H9 (cell line): ENCODE data around the gene MGLL. TPM values are rescaled to one million over a fixed set of nuclear protein-coding genes. Genes with fewer than 3 reads are reported as not detected.
A peak's percentile ranks its signal among the peaks of the same experiment; 100 is the strongest.

Experiments
- DNase-seq: peaks from one replicate; pipeline ENCODE4 v3.0.0-alpha.2; 2017
- H2AFZ ChIP-seq: one replicate; pipeline ENCODE4 v1.6.1; 2013; ENCODE audit warnings: mild to moderate bottlenecking, low read length, control low read depth, moderate library complexity
- H2AK5ac ChIP-seq: 2 replicates; pipeline ENCODE4 v1.6.1; 2013; ENCODE audit warnings: low read length, control low read depth, mixed read lengths; ENCODE audit not compliant: insufficient read length
- H2BK120ac ChIP-seq: one replicate; pipeline ENCODE4 v1.6.1; 2013; ENCODE audit warnings: low read depth, mild to moderate bottlenecking, low read length, control low read depth, inconsistent platforms; ENCODE audit not compliant: poor library complexity, severe bottlenecking
- H2BK12ac ChIP-seq: 2 replicates; pipeline ENCODE4 v1.6.1; 2013; ENCODE audit warnings: low read length, control low read depth, mixed read lengths, low read depth; ENCODE audit not compliant: insufficient read length
- H2BK15ac ChIP-seq: 2 replicates; pipeline ENCODE4 v1.6.1; 2013; ENCODE audit warnings: low read depth, low read length, control low read depth
- H2BK20ac ChIP-seq: one replicate; pipeline ENCODE4 v1.6.1; 2013; ENCODE audit warnings: low read depth, mild to moderate bottlenecking, low read length, control low read depth, inconsistent platforms; ENCODE audit not compliant: poor library complexity, severe bottlenecking
- H2BK5ac ChIP-seq: 2 replicates; pipeline ENCODE4 v1.6.1; 2013; ENCODE audit warnings: low read length, control low read depth, mixed read lengths; ENCODE audit not compliant: insufficient read length
- H3K14ac ChIP-seq: 2 replicates; pipeline ENCODE4 v1.6.1; 2013; ENCODE audit warnings: low read length, control low read depth; ENCODE audit not compliant: insufficient read depth
- H3K18ac ChIP-seq: 2 replicates; pipeline ENCODE4 v1.6.1; 2013; ENCODE audit warnings: low read depth, mild to moderate bottlenecking, mixed read lengths, low read length, control low read depth; ENCODE audit not compliant: insufficient read length
- H3K23ac ChIP-seq: 2 replicates; pipeline ENCODE4 v1.6.1; 2013; ENCODE audit warnings: low read length, control low read depth, mixed read lengths, low read depth; ENCODE audit not compliant: insufficient read length
- H3K23me2 ChIP-seq: 2 replicates; pipeline ENCODE4 v1.6.1; 2013; ENCODE audit warnings: low read depth, mild to moderate bottlenecking, mixed read lengths, low read length, control low read depth; ENCODE audit not compliant: insufficient read length, poor library complexity, severe bottlenecking
- H3K27ac ChIP-seq: 2 replicates; pipeline ENCODE4 v1.5.1; 2013; ENCODE audit warnings: low read length, control low read depth, mixed read lengths, low read depth; ENCODE audit not compliant: insufficient read length
- H3K27me3 ChIP-seq: 2 replicates; pipeline ENCODE4 v1.6.1; 2013; ENCODE audit warnings: low read length, control low read depth, inconsistent platforms; ENCODE audit not compliant: insufficient read depth
- H3K4ac ChIP-seq: 2 replicates; pipeline ENCODE4 v1.6.1; 2013; ENCODE audit warnings: low read depth, mild to moderate bottlenecking, control low read depth, inconsistent platforms, low read length, moderate library complexity
- H3K4me1 ChIP-seq: 2 replicates; pipeline ENCODE4 v1.6.1; 2013; ENCODE audit warnings: low read length, control low read depth, inconsistent platforms; ENCODE audit not compliant: insufficient read depth
- H3K4me2 ChIP-seq: 2 replicates; pipeline ENCODE4 v1.6.1; 2013; ENCODE audit warnings: low read length, control low read depth, mixed read lengths; ENCODE audit not compliant: insufficient read length, insufficient read depth
- H3K56ac ChIP-seq: 2 replicates; pipeline ENCODE4 v1.6.1; 2013; ENCODE audit warnings: low read depth, mild to moderate bottlenecking, mixed read lengths, low read length, control low read depth; ENCODE audit not compliant: insufficient read length
- H3K79me1 ChIP-seq: 2 replicates; pipeline ENCODE4 v1.6.1; 2013; ENCODE audit warnings: low read depth, mild to moderate bottlenecking, moderate library complexity, low read length, control low read depth, inconsistent platforms; ENCODE audit not compliant: insufficient read depth, poor library complexity, severe bottlenecking
- H3K79me2 ChIP-seq: 2 replicates; pipeline ENCODE4 v1.6.1; 2013; ENCODE audit warnings: low read length, control low read depth, inconsistent platforms; ENCODE audit not compliant: insufficient read depth
- H3K9ac ChIP-seq: 2 replicates; pipeline ENCODE4 v1.6.1; 2013; ENCODE audit warnings: low read length, control low read depth, mixed read lengths; ENCODE audit not compliant: insufficient read length; ENCODE audit errors: extremely low read depth
- H3K9me3 ChIP-seq: one replicate; pipeline ENCODE4 v1.6.1; 2013; ENCODE audit warnings: low read depth, low read length, inconsistent platforms; ENCODE audit not compliant: control insufficient read depth
- H3T11ph ChIP-seq: one replicate; pipeline ENCODE4 v1.6.1; 2013; ENCODE audit warnings: mild to moderate bottlenecking, low read length, control low read depth, inconsistent platforms
- H4K20me1 ChIP-seq: one replicate; pipeline ENCODE4 v1.6.1; 2013; ENCODE audit not compliant: control insufficient read depth, insufficient read length, insufficient read depth
- H4K5ac ChIP-seq: 2 replicates; pipeline ENCODE4 v1.6.1; 2013; ENCODE audit warnings: low read depth, mild to moderate bottlenecking, mixed read lengths, low read length, control low read depth; ENCODE audit not compliant: insufficient read length
- H4K8ac ChIP-seq: replicated peaks from 2 replicates; pipeline ENCODE4 v1.6.1; 2013; ENCODE audit warnings: low read length, control low read depth, mixed read lengths, low read depth; ENCODE audit not compliant: insufficient read length
- H4K91ac ChIP-seq: 2 replicates; pipeline ENCODE4 v1.6.1; 2013; ENCODE audit warnings: low read depth, mild to moderate bottlenecking, moderate library complexity, mixed read lengths, low read length, control low read depth; ENCODE audit not compliant: insufficient read length
- H3K27ac Mint-ChIP-seq, 3 experiments: 2 replicates in 2 of 3; 3 replicates in 1 of 3; pipeline ENCODE4 v1.8.0; 2020 to 2021; ENCODE audit warnings: mixed read lengths in 3 of 3, mild to moderate bottlenecking in 1 of 3, moderate library complexity in 1 of 3
- H3K27me3 Mint-ChIP-seq: 2 replicates; pipeline ENCODE4 v1.8.0; 2021; ENCODE audit warnings: low read depth, mild to moderate bottlenecking, moderate library complexity, mixed read lengths
- H3K36me3 Mint-ChIP-seq, 3 experiments: 2 replicates in 2 of 3; 3 replicates in 1 of 3; pipeline ENCODE4 v1.8.0; 2020 to 2021; ENCODE audit warnings: low read depth in 3 of 3, mixed read lengths in 3 of 3; ENCODE audit not compliant: insufficient read depth in 1 of 3
- H3K4me1 Mint-ChIP-seq, 2 experiments: 2 replicates each; pipeline ENCODE4 v1.8.0; 2020; ENCODE audit warnings: mixed read lengths in 2 of 2
- H3K4me3 Mint-ChIP-seq, 2 experiments: 2 replicates in 1 of 2; 3 replicates in 1 of 2; pipeline ENCODE4 v1.8.0; 2020 to 2021; ENCODE audit warnings: mild to moderate bottlenecking in 2 of 2, mixed read lengths in 2 of 2, moderate library complexity in 1 of 2
- H3K9me3 Mint-ChIP-seq, 2 experiments: 2 replicates in 1 of 2; 3 replicates in 1 of 2; pipeline ENCODE4 v1.8.0; 2020; ENCODE audit warnings: mild to moderate bottlenecking in 2 of 2, mixed read lengths in 2 of 2, moderate library complexity in 1 of 2
- WGBS: extraction: QIAGEN DNeasy Blood & Tissue Kit; methylation state at CpG from one replicate; pipeline ENCODE4 v1.1.7; 2013; ENCODE audit warnings: missing lambda C conversion rate, low lambda C conversion rate, mixed read lengths; ENCODE audit not compliant: insufficient read length; ENCODE audit errors: extremely low coverage; 5-methylcytosine and 5-hydroxymethylcytosine counted together
- total RNA-seq: library from RNA; stranded (reverse); gene quantifications from 2 replicates; pipeline ENCODE4 v1.2.1, GENCODE V29; 2021
- TF ChIP-seq, protein P1 (sequence below): fragments of 200-600 bp; sonication (generic); conservative IDR thresholded peaks from 3 replicates; pipeline ENCODE4 v1.8.0; 2021; ENCODE audit warnings: antibody characterized with exemption, mild to moderate bottlenecking

The MGLL gene
- total RNA-seq, 1 experiment from 2014 or later: 0.11 TPM

DNA sequence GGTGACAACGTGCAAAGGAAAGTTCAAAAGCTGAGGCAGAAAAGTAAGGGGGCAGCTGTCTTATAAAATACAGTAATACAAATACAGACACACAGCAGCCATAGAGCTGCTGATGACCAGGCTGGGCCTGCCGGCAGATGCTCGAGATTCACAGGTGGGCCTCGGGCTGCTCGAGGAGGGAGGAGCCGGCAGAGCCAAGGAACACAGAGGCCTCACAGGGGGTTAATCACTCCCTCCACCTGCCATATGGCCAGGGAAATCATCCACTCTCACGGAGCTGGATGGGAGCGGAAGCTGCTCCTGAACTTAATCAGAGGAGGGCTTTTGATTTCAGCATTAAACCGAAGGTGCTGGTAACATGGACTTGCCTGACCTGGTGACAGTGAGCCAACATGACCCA lies 29.6 kb upstream of the MGLL start:
- H3K27ac ChIP-seq: no peak overlapping the region
- H3K9ac ChIP-seq: no peak overlapping the region
- WGBS: no CpG with 5 or more reads among the region's 9 CpGs
- no peaks in the 10 kb centered on the region for H3K79me1 ChIP-seq
- no peak overlapping the region for H4K8ac ChIP-seq
- no peak overlapping the region for H2BK20ac ChIP-seq
- Mint-ChIP-seq H3K36me3 (no peaks in the 10 kb centered on the region), H3K27ac (no peak overlapping the region; a peak in 1 of 7 replicates), H3K9me3 (no peaks in the 10 kb centered on the region), H3K4me1 (peaks cover 6 to 26% of the 10 kb centered on the region in 2 experiments), H3K27me3 (peaks cover 7% of the 10 kb centered on the region), H3K4me3 (no peak overlapping the region)
- no peaks in the 10 kb centered on the region for H3K9me3 ChIP-seq
- H4K91ac ChIP-seq: no peak overlapping the region
- H3K23ac ChIP-seq: no peak overlapping the region
- no peak overlapping the region for H3K14ac ChIP-seq
- H4K20me1 ChIP-seq: no peaks in the 10 kb centered on the region
- TF ChIP-seq, protein P1, sequence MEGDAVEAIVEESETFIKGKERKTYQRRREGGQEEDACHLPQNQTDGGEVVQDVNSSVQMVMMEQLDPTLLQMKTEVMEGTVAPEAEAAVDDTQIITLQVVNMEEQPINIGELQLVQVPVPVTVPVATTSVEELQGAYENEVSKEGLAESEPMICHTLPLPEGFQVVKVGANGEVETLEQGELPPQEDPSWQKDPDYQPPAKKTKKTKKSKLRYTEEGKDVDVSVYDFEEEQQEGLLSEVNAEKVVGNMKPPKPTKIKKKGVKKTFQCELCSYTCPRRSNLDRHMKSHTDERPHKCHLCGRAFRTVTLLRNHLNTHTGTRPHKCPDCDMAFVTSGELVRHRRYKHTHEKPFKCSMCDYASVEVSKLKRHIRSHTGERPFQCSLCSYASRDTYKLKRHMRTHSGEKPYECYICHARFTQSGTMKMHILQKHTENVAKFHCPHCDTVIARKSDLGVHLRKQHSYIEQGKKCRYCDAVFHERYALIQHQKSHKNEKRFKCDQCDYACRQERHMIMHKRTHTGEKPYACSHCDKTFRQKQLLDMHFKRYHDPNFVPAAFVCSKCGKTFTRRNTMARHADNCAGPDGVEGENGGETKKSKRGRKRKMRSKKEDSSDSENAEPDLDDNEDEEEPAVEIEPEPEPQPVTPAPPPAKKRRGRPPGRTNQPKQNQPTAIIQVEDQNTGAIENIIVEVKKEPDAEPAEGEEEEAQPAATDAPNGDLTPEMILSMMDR: no peak
- H2BK15ac ChIP-seq: no peak overlapping the region
- no peak overlapping the region for H2BK5ac ChIP-seq
- no peak overlapping the region for H2BK12ac ChIP-seq
- no peaks in the 10 kb centered on the region for H3K23me2 ChIP-seq
- H3K4me1 ChIP-seq: peaks cover 2% of the 10 kb centered on the region; the same call in 1 of the 2 replicates
- DNase-seq: peak; percentile 66
- H4K5ac ChIP-seq: no peak overlapping the region
- H2AK5ac ChIP-seq: no peak overlapping the region
- H3K4ac ChIP-seq: no peak overlapping the region
- no peaks in the 10 kb centered on the region for H3K27me3 ChIP-seq
- H3T11ph ChIP-seq: no peak overlapping the region
- no peak overlapping the region for H3K4me2 ChIP-seq
- H2AFZ ChIP-seq: no peak overlapping the region
- no peaks in the 10 kb centered on the region for H3K79me2 ChIP-seq
- H3K56ac ChIP-seq: no peak overlapping the region
- H2BK120ac ChIP-seq: no peak overlapping the region
- no peak overlapping the region for H3K18ac ChIP-seq
